22Rv1 (cell line): ENCODE results near the gene PID1.

Source experiments
- ZFX ChIP-seq: fragments of 450-650 bp; IDR thresholded peaks from 2 replicates; pipeline ENCODE4 v1.6.1; 2017; ENCODE audit warnings: antibody characterized with exemption, borderline replicate concordance
- TF ChIP-seq, protein P1 (sequence below): fragments of 450-650 bp; IDR thresholded peaks from 2 replicates; pipeline ENCODE4 v1.5.1; 2017; ENCODE audit warnings: mild to moderate bottlenecking

DNA sequence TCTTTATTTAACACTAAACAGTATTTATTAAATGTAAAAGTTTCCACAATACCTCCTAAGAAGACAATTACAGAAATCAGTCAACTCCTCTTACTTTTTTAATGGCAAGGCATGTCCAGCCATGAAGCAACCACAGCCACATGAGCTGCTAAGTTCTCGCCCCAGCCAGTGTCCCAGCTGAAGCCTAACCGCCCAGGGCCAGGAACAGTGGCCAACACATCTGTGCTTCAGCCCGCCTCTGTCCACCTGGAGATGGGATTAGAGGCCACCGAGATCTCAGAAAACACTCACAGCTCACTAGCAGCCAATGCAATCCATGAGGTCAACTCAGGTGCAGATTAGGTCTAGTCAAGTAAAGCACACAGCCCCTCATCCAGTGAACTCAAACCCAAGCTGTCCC lies 40.2 kb downstream of the PID1 start:
- TF ChIP-seq, protein P1, sequence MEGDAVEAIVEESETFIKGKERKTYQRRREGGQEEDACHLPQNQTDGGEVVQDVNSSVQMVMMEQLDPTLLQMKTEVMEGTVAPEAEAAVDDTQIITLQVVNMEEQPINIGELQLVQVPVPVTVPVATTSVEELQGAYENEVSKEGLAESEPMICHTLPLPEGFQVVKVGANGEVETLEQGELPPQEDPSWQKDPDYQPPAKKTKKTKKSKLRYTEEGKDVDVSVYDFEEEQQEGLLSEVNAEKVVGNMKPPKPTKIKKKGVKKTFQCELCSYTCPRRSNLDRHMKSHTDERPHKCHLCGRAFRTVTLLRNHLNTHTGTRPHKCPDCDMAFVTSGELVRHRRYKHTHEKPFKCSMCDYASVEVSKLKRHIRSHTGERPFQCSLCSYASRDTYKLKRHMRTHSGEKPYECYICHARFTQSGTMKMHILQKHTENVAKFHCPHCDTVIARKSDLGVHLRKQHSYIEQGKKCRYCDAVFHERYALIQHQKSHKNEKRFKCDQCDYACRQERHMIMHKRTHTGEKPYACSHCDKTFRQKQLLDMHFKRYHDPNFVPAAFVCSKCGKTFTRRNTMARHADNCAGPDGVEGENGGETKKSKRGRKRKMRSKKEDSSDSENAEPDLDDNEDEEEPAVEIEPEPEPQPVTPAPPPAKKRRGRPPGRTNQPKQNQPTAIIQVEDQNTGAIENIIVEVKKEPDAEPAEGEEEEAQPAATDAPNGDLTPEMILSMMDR = no peak
- no peak for TF ChIP-seq ZFX
